HG03175 (cell line): ENCODE data around the gene PTGDR2.

Source experiments
- ATAC-seq: cut with Tn5 transposase; IDR thresholded peaks from one replicate; pipeline ENCODE4 v1.9.1; 2021; ENCODE audit warnings: mild to moderate bottlenecking, moderate library complexity; ENCODE audit not compliant: unreplicated experiment

The PTGDR2 gene

DNA sequence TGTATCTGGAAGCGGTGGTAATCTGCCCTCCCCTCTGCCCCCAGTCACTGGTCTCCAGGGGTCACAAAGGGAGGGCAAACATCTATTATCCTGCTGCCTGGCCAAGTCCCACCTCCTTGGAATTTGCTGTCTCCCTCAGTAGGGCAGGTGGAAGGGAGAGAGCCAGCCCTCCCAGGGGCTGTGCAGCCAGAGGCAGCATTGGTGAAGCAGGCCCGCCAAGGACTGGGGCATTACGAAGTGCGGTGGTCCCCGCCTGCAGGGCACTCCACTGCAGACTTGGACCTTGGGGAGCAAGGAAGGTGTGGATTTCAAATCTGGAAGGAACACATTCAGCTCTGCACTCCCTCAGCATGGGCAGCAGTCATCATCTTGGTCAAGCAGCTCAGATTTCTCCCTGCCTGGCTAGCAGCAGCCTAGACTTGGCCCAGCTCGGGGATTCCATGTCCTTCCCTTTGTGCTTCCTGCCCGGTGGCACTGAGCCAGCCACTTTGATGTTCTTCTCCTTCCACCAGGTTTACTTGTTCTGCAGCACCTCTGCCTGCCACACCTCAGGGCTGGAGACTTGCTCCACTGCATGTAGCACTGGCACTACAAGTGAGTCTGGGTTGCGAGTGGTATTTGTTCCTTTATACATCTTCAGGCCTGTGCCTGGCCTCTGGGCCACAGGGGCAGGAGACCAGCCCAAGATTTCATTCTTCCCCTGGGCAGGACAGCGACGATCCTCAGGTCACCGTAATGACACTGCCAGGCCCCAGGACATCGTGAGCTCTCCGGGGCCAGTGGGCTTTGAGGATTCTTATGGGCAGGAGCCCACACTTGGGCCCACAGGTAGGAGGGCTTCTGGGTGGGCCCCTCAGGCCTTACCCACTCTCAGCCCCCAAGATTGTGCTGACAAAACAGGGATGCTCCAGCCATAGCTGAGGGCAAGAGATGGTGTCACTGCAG, 18.9 kb upstream of the PTGDR2 start:
- no peak for ATAC-seq

DNA sequence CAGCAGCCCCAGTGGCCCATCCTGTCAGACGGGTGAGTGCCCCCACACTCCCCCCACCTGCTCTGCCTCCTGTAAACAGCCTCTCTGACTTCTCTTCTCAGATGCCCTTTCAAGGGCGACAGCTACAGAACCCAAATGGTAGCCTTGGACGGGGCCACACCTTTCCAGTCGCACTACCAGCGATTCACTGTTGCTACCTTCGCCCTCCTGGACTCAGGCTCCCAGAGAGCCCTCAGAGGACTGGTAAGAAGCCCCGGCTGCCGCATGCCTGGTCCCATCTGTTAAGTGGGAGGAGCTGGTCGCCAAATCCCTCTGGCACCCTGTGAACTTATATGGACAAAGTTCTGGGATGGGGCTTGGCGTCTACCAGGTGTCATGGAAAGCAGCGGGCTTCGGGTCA, 17.8 kb upstream of the PTGDR2 start:
- no peak for ATAC-seq

DNA sequence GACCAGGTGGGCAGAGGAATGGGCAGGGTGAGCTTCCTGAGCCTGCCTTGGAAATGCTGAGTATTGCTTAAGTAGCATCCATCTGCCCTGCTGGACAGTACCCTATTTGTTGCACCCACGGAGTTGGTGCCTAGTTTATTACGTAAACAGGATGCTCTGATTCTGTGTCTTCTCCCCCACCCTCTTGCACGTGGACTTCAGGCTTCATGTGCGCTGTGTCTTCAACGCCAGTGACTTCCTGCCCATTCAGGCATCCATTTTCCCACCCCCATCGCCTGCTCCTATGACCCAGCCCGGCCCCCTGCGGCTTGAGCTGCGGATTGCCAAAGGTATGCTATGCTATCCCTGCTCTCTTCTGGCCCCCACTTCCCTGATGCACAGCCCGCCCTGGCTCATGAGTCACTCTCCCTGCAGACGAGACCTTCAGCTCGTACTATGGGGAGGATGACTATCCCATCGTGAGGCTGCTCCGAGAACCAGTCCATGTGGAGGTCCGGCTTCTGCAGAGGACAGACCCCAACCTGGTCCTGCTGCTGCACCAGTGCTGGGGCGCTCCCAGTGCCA, 17.3 kb upstream of the PTGDR2 start:
- ATAC-seq = no peak

DNA sequence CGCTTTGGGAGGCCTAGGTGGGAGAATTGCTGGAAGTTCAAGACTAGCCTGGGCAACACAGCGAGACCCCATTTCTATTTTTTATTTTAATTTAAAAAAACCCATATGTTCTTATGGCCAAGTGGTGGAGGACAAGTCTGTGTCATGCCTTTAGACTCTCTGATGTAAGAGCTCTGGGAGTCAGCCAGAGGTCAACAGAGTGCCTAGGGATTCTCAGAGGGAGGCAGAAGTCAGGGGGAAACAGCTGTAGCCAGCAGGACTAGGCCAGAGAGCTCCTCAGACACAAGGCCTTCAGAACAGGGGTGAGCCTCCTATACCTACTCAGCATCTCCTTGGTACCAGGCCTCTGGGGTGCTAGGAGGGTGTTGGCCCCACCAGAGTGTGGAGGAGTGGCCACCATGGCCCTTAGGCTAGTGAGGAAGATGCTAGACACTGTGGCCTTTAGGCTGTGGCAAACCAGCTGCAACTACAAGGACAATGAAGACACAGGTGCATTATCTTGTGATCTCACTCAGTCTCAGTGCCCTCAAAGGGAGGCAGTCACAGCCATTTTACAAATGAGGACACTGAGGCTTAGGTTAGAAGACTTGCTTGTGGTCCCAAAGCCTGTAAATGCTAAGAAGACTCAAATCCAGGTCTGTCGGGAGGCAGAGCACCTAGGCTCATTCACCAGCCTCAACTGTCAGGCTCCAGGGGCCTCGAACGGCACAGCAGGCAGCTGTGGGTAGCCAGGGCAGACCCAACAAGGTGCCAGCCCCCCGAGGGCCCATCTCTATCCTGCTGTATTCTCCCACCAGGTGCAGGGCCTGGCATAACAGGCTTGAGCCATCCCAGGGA, 16.6 kb upstream of the PTGDR2 start:
- no peak for ATAC-seq

DNA sequence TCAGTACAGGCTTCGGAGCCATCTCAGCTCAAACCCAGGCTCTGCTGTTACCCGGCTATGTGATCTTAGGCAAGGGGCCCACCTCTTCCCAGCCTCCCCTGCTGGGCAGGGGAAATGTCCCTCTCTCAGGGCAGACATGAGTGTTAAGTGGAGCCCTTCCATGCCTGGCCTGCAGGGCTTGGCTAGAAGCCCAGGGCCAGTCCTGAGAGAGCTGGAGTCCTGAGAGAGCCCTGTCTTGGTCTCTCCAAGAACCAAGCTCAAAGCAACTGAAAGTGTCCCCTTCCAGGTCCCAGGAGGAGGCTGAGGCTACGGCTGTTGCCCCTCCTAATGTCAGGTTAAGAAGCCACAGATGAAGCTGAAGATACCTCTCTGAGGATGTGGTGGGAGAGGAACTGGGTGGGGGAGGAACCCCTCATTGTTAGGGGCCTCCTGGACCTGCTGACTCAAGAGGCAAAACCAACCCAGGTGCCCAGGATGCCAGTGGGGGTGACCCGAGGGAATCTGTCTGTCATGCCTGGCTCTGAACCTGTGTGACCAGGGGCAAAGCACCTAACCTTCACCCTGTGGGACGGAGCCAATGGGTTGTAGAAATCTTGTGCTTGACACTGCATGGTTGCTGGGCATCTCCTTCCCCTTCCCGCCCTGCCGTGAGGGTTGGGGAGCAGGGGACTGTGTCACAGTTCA, 15.8 kb upstream of the PTGDR2 start:
- no peak for ATAC-seq

DNA sequence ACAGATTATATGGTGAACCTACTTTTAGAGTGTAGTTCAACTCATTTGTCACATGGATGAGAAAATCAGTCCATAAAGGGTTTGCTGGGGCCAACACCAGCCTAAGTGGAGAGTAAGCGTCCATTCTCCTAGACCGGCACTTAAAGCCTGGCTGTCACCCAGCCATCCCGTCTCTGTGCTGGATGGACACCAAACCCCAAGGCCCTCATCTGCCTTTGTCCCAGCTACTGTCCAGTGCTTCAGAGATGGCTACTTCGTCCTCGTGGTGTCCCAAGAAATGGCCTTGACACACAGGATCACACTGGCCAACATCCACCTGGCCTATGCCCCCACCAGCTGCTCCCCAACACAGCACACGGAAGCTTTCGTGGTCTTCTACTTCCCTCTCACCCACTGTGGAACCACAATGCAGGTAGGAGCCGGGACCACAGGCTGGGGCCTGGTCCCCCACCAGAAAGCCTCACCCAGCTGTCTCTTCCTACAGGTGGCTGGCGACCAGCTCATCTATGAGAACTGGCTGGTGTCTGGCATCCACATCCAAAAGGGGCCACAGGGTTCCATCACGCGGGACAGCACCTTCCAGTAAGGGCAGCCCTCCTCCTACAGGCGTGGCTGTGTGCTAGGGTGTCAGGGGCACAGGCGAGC, 15.1 kb upstream of the PTGDR2 start:
- no peak for ATAC-seq

DNA sequence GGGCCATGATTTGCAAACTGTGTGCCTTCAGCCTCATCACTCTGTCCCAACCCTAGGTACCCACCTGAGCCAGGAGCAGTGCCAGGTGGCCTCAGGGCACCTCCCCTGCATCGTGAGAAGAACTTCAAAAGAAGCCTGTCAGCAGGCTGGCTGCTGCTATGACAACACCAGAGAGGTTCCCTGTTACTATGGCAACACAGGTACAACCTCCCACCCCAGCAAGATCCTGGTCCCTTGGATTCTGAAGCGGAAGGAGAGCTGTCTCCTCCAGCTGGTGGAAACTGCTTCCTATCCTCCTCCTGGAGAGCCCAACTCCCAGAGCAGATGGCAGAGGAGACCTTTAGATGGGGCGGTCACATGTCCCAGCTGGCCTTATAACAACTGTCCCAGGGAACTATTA, 14.5 kb upstream of the PTGDR2 start:
- ATAC-seq = no peak

DNA sequence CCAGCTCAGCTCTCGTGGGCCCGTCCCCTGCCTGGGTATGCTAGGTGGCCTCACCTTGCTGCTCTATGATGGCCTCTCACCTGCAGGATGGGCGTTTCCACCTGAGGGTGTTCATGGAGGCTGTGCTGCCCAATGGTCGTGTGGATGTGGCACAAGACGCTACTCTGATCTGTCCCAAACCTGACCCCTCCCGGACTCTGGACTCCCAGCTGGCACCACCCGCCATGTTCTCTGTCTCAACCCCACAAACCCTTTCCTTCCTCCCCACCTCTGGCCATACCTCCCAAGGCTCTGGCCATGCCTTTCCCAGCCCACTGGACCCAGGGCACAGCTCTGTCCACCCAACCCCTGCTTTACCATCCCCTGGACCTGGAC, 13.7 kb upstream of the PTGDR2 start:
- ATAC-seq = no peak

DNA sequence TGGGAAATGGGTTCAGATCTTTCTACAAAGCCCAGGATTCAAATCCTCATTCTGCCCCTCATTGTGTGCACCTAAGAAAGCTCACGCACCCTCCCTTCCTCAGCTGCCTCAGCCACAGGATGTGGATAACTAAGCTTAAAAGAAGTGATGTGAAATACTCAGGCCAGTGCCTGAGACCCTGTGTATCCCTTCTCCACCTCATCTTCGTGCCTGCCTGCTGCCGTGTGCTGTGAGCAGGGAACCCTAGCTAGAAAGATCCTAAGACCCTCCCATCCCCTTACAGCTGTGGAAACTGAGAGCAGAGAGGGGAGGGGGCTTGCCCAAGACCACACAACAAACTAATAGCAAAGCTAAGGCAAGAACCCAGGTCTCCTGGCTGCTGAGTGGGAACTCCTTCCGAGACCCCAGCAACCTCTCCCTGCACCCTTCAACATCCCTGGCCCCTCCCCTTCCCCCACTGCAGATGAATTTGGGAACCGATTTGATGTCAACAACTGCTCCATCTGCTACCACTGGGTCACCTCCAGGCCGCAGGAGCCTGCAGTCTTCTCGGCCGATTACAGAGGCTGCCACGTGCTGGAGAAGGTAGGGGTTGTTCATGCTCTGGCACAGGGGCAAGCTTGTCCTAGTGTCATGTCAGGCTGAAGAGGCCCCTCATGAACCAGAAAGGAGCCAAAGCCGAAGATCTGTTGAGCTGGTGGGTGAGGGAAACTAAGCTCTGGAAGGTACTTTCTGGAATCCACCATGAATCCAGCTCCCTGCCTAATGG, 13.1 kb upstream of the PTGDR2 start:
- no peak for ATAC-seq

DNA sequence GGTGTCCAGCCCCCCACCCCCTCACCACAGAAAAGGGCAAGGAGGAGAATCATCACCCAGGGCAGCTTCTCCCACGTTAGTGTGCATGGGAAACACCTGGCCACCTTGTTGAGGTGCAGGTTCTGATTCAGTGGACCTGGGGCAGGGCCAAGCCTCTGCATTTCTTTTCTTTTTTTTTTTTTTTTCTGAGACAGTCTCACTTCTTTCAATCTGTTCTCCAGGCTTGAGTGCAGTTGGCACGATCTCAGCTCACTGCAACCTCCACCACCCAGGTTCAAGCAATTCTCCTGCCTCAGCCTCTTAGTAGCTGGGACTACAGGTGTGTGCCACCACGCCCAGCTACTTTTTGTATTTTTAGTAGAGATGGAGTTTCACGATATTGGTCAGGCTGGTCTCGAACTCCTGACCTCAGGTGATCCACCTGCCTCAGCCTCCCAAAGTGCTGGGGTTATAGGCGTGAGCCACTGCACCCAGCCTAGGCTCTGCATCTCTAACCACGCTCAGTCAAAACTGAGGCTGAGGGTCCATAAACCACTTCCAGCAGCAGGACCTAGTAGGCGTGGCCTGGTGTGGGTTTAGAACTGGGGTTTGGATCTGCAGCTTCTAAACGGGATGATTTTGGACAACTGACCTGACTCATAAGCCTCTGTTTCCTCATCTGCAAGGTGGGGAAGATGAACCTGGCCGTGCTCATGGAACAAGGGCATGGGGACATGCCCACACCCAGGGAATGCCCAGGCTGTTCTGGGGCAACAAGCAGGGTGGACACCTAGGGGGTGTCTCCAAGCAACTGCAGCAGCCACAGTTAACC, 12.3 kb upstream of the PTGDR2 start:
- ATAC-seq = no peak

DNA sequence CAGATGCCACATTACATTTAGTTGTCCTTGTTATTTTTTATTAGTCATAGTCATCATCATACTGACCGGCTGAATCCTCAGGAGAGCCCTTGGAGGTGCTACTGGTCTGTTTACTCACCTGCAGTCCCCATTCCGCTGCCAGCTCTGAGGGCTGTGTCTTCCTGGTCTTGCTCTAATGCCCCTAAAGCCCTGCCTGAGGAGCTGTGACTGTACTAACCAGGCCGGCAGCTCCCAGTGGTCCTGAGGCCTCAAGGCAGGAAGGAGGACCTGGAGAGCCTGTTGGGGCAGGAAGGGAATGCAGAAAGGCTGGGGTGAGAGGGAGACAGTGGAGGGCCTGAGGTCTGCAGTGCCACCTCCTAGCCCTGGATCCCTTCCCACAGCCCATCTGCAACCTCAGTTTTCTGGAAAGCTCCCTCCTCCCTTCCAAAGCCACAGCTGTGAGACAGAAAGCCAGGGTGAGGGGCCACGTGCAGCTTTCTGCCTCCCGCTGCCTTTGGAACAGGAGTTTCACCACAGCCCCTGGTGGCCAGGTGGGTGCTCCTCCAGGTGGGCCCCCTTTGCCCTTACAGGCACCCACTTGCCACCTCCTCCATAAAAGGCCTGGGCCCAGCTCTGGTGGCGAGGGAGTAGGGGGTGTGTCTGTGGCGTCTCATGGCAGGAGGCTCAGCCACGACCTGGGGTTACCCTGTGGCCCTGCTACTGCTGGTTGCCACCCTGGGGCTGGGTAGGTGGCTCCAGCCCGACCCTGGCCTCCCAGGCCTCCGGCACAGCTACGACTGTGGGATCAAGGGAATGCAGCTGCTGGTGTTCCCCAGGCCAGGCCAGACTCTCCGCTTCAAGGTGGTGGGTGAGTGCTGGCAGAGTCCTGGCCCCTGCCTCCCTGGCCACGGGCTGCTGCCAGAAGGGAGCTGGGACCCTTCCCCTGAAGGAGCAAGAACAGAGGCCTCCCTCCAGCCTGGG, 11.4 kb upstream of the PTGDR2 start, which contains the start of gene ZP1:
ZP1 (plus strand) TSS at position 632 of the 960 bp plus-strand sequence; CDS start at position 652, 20 bp downstream.
- ATAC-seq = no peak

DNA sequence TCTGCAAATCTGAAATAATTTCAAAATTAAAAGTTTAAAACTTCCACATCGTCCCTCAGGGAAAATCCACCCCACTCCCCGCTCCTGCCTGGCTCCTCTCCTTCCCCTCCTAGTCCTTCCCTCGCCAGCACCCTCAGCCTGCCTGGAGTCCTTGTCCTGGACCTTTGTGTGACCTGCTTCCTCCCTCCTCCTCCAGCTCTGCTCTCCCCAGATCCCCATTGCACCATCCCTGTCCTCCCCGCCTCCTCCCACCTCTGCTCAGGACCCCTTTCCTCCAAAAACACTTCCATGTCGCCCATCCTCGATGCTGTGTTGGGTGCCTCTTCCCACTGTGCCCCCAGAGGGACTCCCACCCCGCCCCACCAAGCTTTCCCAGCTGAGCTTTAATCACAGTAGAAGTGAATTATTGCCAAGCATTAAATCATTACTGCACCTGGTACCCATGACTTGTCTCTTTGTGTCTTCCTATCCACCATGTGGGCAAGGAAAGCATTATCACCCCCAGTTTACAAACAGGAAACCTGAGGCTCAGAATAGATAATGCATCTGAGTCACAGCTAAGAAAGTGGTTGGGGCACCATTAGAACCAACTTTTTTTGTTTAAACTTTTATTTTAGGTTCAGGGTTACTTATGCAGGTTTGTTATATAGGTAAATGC, 9.2 kb upstream of the PTGDR2 start:
- ATAC-seq = no peak

DNA sequence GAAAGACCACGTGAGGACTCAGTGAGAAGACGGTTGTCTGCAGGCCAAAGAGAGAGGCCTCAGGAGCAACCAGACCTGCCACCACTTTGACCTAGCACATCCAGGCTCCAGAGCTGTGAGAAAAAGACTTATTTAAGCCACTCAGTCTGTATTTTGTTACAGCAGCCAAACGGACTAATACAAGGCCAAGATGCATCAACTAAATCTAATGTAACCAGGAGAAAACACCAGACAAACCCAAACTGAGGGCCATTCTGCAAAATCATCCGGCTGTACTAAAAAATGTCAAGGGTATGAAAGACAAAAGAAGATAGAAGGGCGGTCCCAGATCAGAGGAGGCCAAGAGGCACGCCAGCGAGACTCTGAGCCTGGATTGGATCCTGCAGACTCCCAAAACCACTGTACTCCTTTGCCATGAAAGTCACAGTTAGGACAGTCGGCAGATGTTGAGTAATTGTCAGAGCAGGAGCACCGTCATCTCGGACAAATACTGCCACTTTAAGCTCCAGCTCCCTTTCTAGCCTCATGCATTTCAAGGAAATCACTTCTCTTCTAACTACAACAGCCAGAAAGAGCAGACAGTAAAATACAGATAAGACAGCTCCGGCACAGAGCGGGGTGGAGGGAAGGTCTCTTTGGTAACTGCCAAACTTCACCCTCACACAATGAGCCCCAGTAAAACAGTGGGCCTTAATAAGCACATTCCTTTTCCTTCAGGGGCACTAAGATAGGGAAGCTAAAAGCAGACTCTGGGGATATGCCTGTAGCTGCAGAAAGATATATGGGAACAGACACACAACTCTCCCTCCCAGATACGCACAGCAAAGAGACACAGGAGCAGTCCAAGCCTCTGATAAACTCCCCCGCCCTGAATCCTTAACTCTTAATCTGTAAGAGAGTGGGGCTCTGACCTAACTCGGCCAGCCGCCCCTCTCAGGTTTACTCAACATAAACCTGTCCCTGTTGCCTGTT, 8.1 kb upstream of the PTGDR2 start:
- no peak for ATAC-seq

DNA sequence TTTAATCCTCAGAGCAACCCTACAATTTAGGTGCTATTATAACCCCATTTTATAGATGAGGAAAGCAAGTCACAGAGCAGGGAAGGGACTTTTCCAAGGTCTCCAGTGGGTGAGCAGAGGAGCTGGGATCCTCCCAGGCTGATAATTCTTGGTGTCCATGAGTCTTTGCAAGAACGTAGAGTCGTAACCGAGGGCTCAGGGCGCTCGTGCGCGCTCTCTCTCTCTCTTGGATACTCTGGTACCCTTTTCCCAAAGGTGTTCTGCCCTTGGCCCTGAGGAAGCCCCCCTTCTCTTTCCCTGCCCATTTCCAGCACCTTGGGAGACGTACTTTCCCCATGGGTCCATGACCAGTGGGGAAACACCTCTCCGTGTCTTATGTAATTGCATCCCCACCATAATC, 6.4 kb upstream of the PTGDR2 start:
- ATAC-seq = no peak

DNA sequence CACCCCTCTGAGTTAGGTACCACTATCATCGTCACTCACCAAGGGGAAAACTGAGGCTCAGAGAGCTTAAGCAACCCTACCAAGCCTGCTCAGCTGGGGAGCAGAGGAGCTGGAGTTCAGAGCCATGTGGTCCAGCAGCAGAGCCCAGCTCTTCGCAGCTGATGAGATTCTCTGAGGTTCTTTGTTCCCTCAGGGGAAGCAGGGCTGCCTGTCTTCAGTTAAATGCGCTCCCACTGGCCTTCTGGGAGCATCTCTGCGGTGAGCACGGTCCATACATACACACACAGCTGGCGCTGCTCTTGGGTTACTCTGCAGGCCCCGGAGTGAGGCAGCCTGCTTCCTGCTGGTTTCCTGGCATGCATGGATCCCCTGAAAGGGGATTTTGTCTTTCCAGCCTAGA, 5.2 kb upstream of the PTGDR2 start:
- no peak for ATAC-seq

DNA sequence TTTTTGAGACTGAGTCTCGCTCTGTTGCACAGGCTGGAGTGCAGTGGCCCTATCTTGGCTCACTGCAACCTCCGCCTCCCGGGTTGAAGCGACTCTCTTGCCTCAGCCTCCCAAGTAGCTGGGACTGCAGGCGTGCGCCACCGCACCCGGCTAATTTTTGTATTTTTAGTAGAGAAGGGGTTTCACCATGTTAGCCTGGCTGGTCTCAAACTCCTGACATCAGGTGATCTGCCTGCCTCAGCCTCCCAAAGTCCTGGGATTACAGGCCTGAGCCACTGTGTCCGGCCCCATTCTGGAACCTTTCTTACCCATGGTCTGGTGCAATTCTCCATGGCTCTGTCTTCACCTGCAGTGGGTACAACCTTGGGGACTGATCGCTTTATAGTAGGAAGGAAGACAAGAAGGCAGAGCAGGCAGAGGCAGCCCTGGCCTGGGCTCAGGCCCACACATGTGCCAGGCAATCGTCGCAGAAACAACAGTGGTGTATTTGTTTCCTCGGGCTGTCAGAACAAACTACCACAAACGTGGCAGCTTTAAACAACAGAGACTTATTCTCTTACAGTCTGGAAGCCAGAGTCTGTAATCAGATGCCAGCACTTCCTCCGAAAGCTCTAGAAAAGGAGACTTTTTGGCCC, 4.0 kb upstream of the PTGDR2 start:
- ATAC-seq = no peak
